Astrocyte (in vitro differentiated cells and primary cell): ENCODE data around the gene TNNI3K.

ENCODE experiments used
- CTCF ChIP-seq: IDR thresholded peaks from 2 replicates; pipeline ENCODE4 v1.5.1; 2011; ENCODE audit warnings: low read depth, mild to moderate bottlenecking, inconsistent platforms, low read length, moderate library complexity; ENCODE audit not compliant: insufficient read depth
- EZH2 ChIP-seq: IDR thresholded peaks from 2 replicates; pipeline ENCODE4 v1.6.1; 2012; ENCODE audit warnings: mild to moderate bottlenecking, low read length, inconsistent platforms; ENCODE audit not compliant: insufficient read depth

- no peak for TF ChIP-seq EZH2
- TF ChIP-seq CTCF = no peak
These were observed 235.1 kb downstream of the TNNI3K start for GRCh38 chr1:74470251-74470650.
